ENCODE results near the gene COX4I1. TPM values are rescaled to one million over a fixed set of nuclear protein-coding genes. Genes with fewer than 3 reads are reported as not detected.

Gene COX4I1
- total and polyA plus RNA-seq, 4 experiments from 2014 or later, result 490 to 1,127 (median 712) TPM

- intact Hi-C loops (cut with micrococcal nuclease), result no loop called here
- POLR2A ChIA-PET (ENCODE audit: partially characterized antibody), result no interaction called here
These were observed 29.8 kb downstream of the COX4I1 start for GRCh38 chr16:85829171-85829719.

GRCh38 chr16:85829751-85830445 lies 30.4 kb downstream of the COX4I1 start:
- intact Hi-C loops (cut with micrococcal nuclease), result no loop called here
- peak overlapping the region in 1 of 8 donors; percentile 39 for H3K4me3 Mint-ChIP-seq
- Histone ChIP-seq H3K27me3 (ENCODE audit: insufficient read depth, low read length) (peaks cover 12% of the 10 kb centered on the region), H3K4me3 (ENCODE audit: low read length in 2 of 2) (no peak overlapping the region), H3K4me1 (ENCODE audit: insufficient read depth, low read length) (no peaks in the 10 kb centered on the region), H3K9me3 (ENCODE audit: control insufficient read depth in 1 of 2, low read length in 2 of 2) (no peaks in the 10 kb centered on the region), H3K27ac (ENCODE audit: low read depth, low read length) (no peak overlapping the region), H3K36me3 (ENCODE audit: insufficient read depth, low read length) (no peaks in the 10 kb centered on the region)
- H3K36me3 Mint-ChIP-seq, result no peaks in the 10 kb centered on the region
- POLR2A ChIA-PET (ENCODE audit: partially characterized antibody), result no interaction called here
- CTCF ChIA-PET (ENCODE audit: partially characterized antibody), result interaction anchor here (1.9 to 2.1 kb wide), 2 partner anchors 8 to 10 kb away, joined by 5 read pairs; no protein-coding TSS in a partner anchor
- H3K4me1 Mint-ChIP-seq, result peaks cover 0 to 12% (median 2%) of the 10 kb centered on the region in 4 donors
- peaks cover 23 to 30% of the 10 kb centered on the region in 2 donors for H3K27me3 Mint-ChIP-seq
- peaks cover 0 to 2% (median 0%) of the 10 kb centered on the region in 8 donors for H3K9me3 Mint-ChIP-seq
- no peak for DNase-seq
- H3K27ac Mint-ChIP-seq, result no peak overlapping the region

More at GRCh38 chr16:85829171-85829719, 29.8 kb downstream of the COX4I1 start:
- H3K27me3 ChIP-seq (ENCODE audit: insufficient read depth, low read length), result peaks cover 12% of the 10 kb centered on the region
- no peak for DNase-seq
- Mint-ChIP-seq H3K27me3 (peaks cover 23 to 29% of the 10 kb centered on the region in 2 donors), H3K9me3 (peaks cover 0 to 2% (median 0%) of the 10 kb centered on the region in 8 donors), H3K4me3 (peak overlapping the region in 1 of 8 donors; percentile 39), H3K4me1 (peaks cover 0 to 12% (median 2%) of the 10 kb centered on the region in 4 donors), H3K27ac (peak overlapping the region in 2 of 7 donors; percentile 24 to 85), H3K36me3 (no peaks in the 10 kb centered on the region)
- H3K4me1 ChIP-seq (ENCODE audit: insufficient read depth, low read length), result no peaks in the 10 kb centered on the region
- H3K27ac ChIP-seq (ENCODE audit: low read depth, low read length), result no peak overlapping the region
- H3K36me3 ChIP-seq (ENCODE audit: insufficient read depth, low read length), result no peaks in the 10 kb centered on the region
- no peaks in the 10 kb centered on the region for H3K9me3 ChIP-seq (ENCODE audit: control insufficient read depth in 1 of 2, low read length in 2 of 2)
- CTCF ChIA-PET (ENCODE audit: partially characterized antibody), result interaction anchor here (1.1 to 2.1 kb wide), 2 partner anchors 8 to 157 kb away, joined by 3 to 5 read pairs; no protein-coding TSS in a partner anchor
- H3K4me3 ChIP-seq (ENCODE audit: low read length in 2 of 2), result no peak overlapping the region

GRCh38 chr16:85830821-85831220 lies 31.3 kb downstream of the COX4I1 start:
- Mint-ChIP-seq H3K27ac (no peak overlapping the region), H3K4me3 (peak overlapping the region in 1 of 8 donors; percentile 4), H3K9me3 (peaks cover 0 to 2% (median 0%) of the 10 kb centered on the region in 8 donors), H3K36me3 (no peaks in the 10 kb centered on the region), H3K27me3 (peaks cover 23 to 29% of the 10 kb centered on the region in 2 donors), H3K4me1 (peaks cover 0 to 12% (median 2%) of the 10 kb centered on the region in 4 donors)
- no peak for DNase-seq
- ChIA-PET CTCF (ENCODE audit: partially characterized antibody) (interaction anchor here (1.9 to 2.1 kb wide), 2 partner anchors 9 to 11 kb away, joined by 5 read pairs; no protein-coding TSS in a partner anchor), POLR2A (ENCODE audit: partially characterized antibody) (no interaction called here)
- intact Hi-C loops (cut with micrococcal nuclease), result no loop called here
- Histone ChIP-seq H3K27ac (ENCODE audit: low read depth, low read length) (no peak overlapping the region), H3K36me3 (ENCODE audit: insufficient read depth, low read length) (no peaks in the 10 kb centered on the region), H3K9me3 (ENCODE audit: control insufficient read depth in 1 of 2, low read length in 2 of 2) (no peaks in the 10 kb centered on the region), H3K4me3 (ENCODE audit: low read length in 2 of 2) (no peak overlapping the region), H3K4me1 (ENCODE audit: insufficient read depth, low read length) (no peaks in the 10 kb centered on the region), H3K27me3 (ENCODE audit: insufficient read depth, low read length) (peaks cover 12% of the 10 kb centered on the region)

- Mint-ChIP-seq H3K27me3 (peaks cover 21 to 26% of the 10 kb centered on the region in 2 donors), H3K36me3 (no peaks in the 10 kb centered on the region), H3K4me1 (peaks cover 0 to 12% (median 2%) of the 10 kb centered on the region in 4 donors), H3K27ac (no peak overlapping the region), H3K9me3 (peaks cover 0 to 2% (median 0%) of the 10 kb centered on the region in 8 donors), H3K4me3 (no peak overlapping the region)
- Histone ChIP-seq H3K36me3 (ENCODE audit: insufficient read depth, low read length) (no peaks in the 10 kb centered on the region), H3K4me1 (ENCODE audit: insufficient read depth, low read length) (no peaks in the 10 kb centered on the region), H3K27me3 (ENCODE audit: insufficient read depth, low read length) (peaks cover 12% of the 10 kb centered on the region), H3K9me3 (ENCODE audit: control insufficient read depth in 1 of 2, low read length in 2 of 2) (no peaks in the 10 kb centered on the region), H3K4me3 (ENCODE audit: low read length in 2 of 2) (no peak overlapping the region), H3K27ac (ENCODE audit: low read depth, low read length) (no peak overlapping the region)
- intact Hi-C loops (cut with micrococcal nuclease), result no loop called here
- DNase-seq, result no peak
- ChIA-PET CTCF (ENCODE audit: partially characterized antibody) (interaction anchor here (5.2 kb wide), 1 partner anchor 12 kb away, joined by 26 read pairs; no protein-coding TSS in a partner anchor), POLR2A (ENCODE audit: partially characterized antibody) (no interaction called here)
These were observed 33.2 kb downstream of the COX4I1 start for GRCh38 chr16:85832570-85833218.

GRCh38 chr16:85833219-85833920 lies 33.9 kb downstream of the COX4I1 start:
- H3K4me1 Mint-ChIP-seq, result peaks cover 0 to 12% (median 2%) of the 10 kb centered on the region in 4 donors
- H3K4me3 Mint-ChIP-seq, result no peak overlapping the region
- Histone ChIP-seq H3K9me3 (ENCODE audit: control insufficient read depth in 1 of 2, low read length in 2 of 2) (no peaks in the 10 kb centered on the region), H3K27ac (ENCODE audit: low read depth, low read length) (no peak overlapping the region), H3K36me3 (ENCODE audit: insufficient read depth, low read length) (no peaks in the 10 kb centered on the region), H3K27me3 (ENCODE audit: insufficient read depth, low read length) (peaks cover 12% of the 10 kb centered on the region), H3K4me1 (ENCODE audit: insufficient read depth, low read length) (no peaks in the 10 kb centered on the region), H3K4me3 (ENCODE audit: low read length in 2 of 2) (no peak overlapping the region)
- H3K9me3 Mint-ChIP-seq, result peaks cover 0 to 2% (median 0%) of the 10 kb centered on the region in 8 donors
- intact Hi-C loops (cut with micrococcal nuclease), result no loop called here
- no peaks in the 10 kb centered on the region for H3K36me3 Mint-ChIP-seq
- DNase-seq, result no peak
- ChIA-PET CTCF (ENCODE audit: partially characterized antibody) (interaction anchor here (5.2 kb wide), 1 partner anchor 13 kb away, joined by 26 read pairs; no protein-coding TSS in a partner anchor), POLR2A (ENCODE audit: partially characterized antibody) (no interaction called here)
- peaks cover 22 to 26% of the 10 kb centered on the region in 2 donors for H3K27me3 Mint-ChIP-seq
- H3K27ac Mint-ChIP-seq, result peak overlapping the region in 1 of 7 donors; percentile 50

- H3K27ac Mint-ChIP-seq, result no peak overlapping the region
These were observed 35.2 kb downstream of the COX4I1 start for GRCh38 chr16:85834741-85835140.

More at GRCh38 chr16:85834741-85835140, 35.2 kb downstream of the COX4I1 start:
- ChIA-PET CTCF (ENCODE audit: partially characterized antibody) (interaction anchor here (2.9 to 5.2 kb wide), 2 partner anchors 14 to 152 kb away, joined by 8 to 26 read pairs; no protein-coding TSS in a partner anchor), POLR2A (ENCODE audit: partially characterized antibody) (no interaction called here)
- no peaks in the 10 kb centered on the region for H3K4me1 Mint-ChIP-seq
- peaks cover 0 to 2% (median 0%) of the 10 kb centered on the region in 8 donors for H3K9me3 Mint-ChIP-seq
- intact Hi-C loops (cut with micrococcal nuclease), result no loop called here
- Histone ChIP-seq H3K9me3 (ENCODE audit: control insufficient read depth in 1 of 2, low read length in 2 of 2) (no peaks in the 10 kb centered on the region), H3K27ac (ENCODE audit: low read depth, low read length) (no peak overlapping the region), H3K4me3 (ENCODE audit: low read length in 2 of 2) (no peak overlapping the region), H3K27me3 (ENCODE audit: insufficient read depth, low read length) (peaks cover 12% of the 10 kb centered on the region), H3K36me3 (ENCODE audit: insufficient read depth, low read length) (no peaks in the 10 kb centered on the region), H3K4me1 (ENCODE audit: insufficient read depth, low read length) (no peaks in the 10 kb centered on the region)
- no peaks in the 10 kb centered on the region for H3K36me3 Mint-ChIP-seq
- DNase-seq, result no peak
- peaks cover 22 to 25% of the 10 kb centered on the region in 2 donors for H3K27me3 Mint-ChIP-seq
- H3K4me3 Mint-ChIP-seq, result no peak overlapping the region
